H1 (cell line): ENCODE data around the gene OSBPL5. TPM values are rescaled to one million over a fixed set of nuclear protein-coding genes. Genes with fewer than 3 reads are reported as not detected.

Experiments
- CTCF ChIA-PET: fragments of 300-600 bp; sonication (Branson Sonifier 250); formaldehyde crosslinking; loops from one replicate; lab custom pipeline; 2021; ENCODE audit not compliant: partially characterized antibody; lab: Charles Lee
- POLR2A ChIA-PET: fragments of 300-600 bp; sonication (Branson Sonifier 250); formaldehyde crosslinking; loops from one replicate; lab custom pipeline; 2021; ENCODE audit warnings: inconsistent platforms; ENCODE audit not compliant: partially characterized antibody; lab: Charles Lee
- DNase-seq, 2 experiments: peaks; one replicate each; pipeline versions ENCODE4 v3.0.0 to v3.0.0-alpha.2; 2010 to 2022; ENCODE audit warnings: low spot score in 2 of 2, low read depth in 1 of 2, mixed read lengths in 1 of 2
- FAIRE-seq: peaks from 2 replicates; lab custom pipeline; 2011; peaks lifted over from hg19 to GRCh38; lab: Jason Lieb, UNC
- H2AFZ ChIP-seq: 2 replicates; pipeline ENCODE4 v1.8.1; 2012; ENCODE audit warnings: low read length, inconsistent platforms
- H2AK5ac ChIP-seq: 2 replicates; pipeline ENCODE4 v1.6.1; 2013; ENCODE audit warnings: low read depth, low read length
- H2BK120ac ChIP-seq: replicated peaks from 2 replicates; pipeline ENCODE3; 2013; ENCODE audit warnings: low read depth, low read length, inconsistent platforms
- H2BK12ac ChIP-seq: 2 replicates; pipeline ENCODE4 v1.6.1; 2013; ENCODE audit warnings: low read depth, low read length
- H2BK15ac ChIP-seq: 2 replicates; pipeline ENCODE4 v1.6.1; 2013; ENCODE audit warnings: low read length
- H2BK20ac ChIP-seq: 2 replicates; pipeline ENCODE4 v1.6.1; 2013; ENCODE audit warnings: low read length
- H2BK5ac ChIP-seq: 2 replicates; pipeline ENCODE4 v1.6.1; 2013; ENCODE audit warnings: low read depth, low read length
- H3K14ac ChIP-seq: 2 replicates; pipeline ENCODE4 v1.6.1; 2013; ENCODE audit warnings: inconsistent platforms; ENCODE audit not compliant: insufficient read length
- H3K18ac ChIP-seq: 2 replicates; pipeline ENCODE4 v1.6.1; 2013; ENCODE audit warnings: low read length; ENCODE audit errors: extremely low read depth
- H3K23ac ChIP-seq: 2 replicates; pipeline ENCODE4 v1.6.1; 2013; ENCODE audit warnings: inconsistent platforms; ENCODE audit not compliant: insufficient read length
- H3K23me2 ChIP-seq: 2 replicates; pipeline ENCODE4 v1.6.1; 2013; ENCODE audit warnings: low read depth, low read length
- H3K27ac ChIP-seq: 2 replicates; pipeline ENCODE4 v1.6.1; 2011; ENCODE audit warnings: low read depth, low read length, inconsistent platforms
- H3K27me3 ChIP-seq, 4 experiments: replicated peaks in 1 of 4; 1 replicate in 1 of 4; 2 replicates in 3 of 4; pipeline versions ENCODE4 v1.6.1 to v1.8.1; 2011 to 2013; ENCODE audit warnings: low read length in 3 of 4, mild to moderate bottlenecking in 3 of 4, inconsistent platforms in 2 of 4, mixed read lengths in 2 of 4, moderate library complexity in 1 of 4; ENCODE audit not compliant: control insufficient read depth in 3 of 4, insufficient read depth in 3 of 4; ENCODE audit errors: extremely low read depth in 1 of 4
- H3K36me3 ChIP-seq, 4 experiments: 2 replicates each; pipeline versions ENCODE4 v1.6.1 to v1.8.1; 2011 to 2013; ENCODE audit warnings: mild to moderate bottlenecking in 4 of 4, low read length in 3 of 4, moderate library complexity in 2 of 4, control low read depth in 1 of 4, inconsistent platforms in 1 of 4; ENCODE audit not compliant: insufficient read depth in 4 of 4, control insufficient read depth in 2 of 4
- H3K4ac ChIP-seq: replicated peaks from 2 replicates; pipeline ENCODE3; 2013; ENCODE audit warnings: low read length, low read depth, mixed read lengths, inconsistent platforms; ENCODE audit not compliant: insufficient read length
- H3K4me1 ChIP-seq, 4 experiments: replicated peaks in 1 of 4; 1 replicate in 1 of 4; 2 replicates in 3 of 4; pipeline versions ENCODE4 v1.6.1 to v1.8.1; 2011 to 2013; ENCODE audit warnings: low read length in 3 of 4, inconsistent platforms in 2 of 4, mixed read lengths in 1 of 4; ENCODE audit not compliant: insufficient read depth in 4 of 4, control insufficient read depth in 3 of 4
- H3K4me2 ChIP-seq, 2 experiments: 2 replicates each; pipeline versions ENCODE4 v1.6.1 to v1.8.1; 2011 to 2013; ENCODE audit warnings: low read depth in 2 of 2, low read length in 2 of 2, control low read depth in 1 of 2, inconsistent platforms in 1 of 2, mild to moderate bottlenecking in 1 of 2; ENCODE audit not compliant: insufficient read depth in 1 of 2
- H3K4me3 ChIP-seq, 4 experiments: fragments of 200-600, 300-600 bp in 1 of 4; sonication (generic), shearing (Covaris generic), sonication (Bioruptor Twin) in 1 of 4; 2 replicates each; pipeline versions ENCODE4 v1.5.1 to v1.8.1; 2011 to 2016; ENCODE audit warnings: low read length in 4 of 4, low read depth in 3 of 4, control low read depth in 2 of 4, inconsistent platforms in 2 of 4, mild to moderate bottlenecking in 2 of 4, mixed read lengths in 1 of 4, moderate library complexity in 1 of 4; ENCODE audit not compliant: insufficient read depth in 2 of 4; ENCODE audit errors: extremely low read depth in 1 of 4
- H3K56ac ChIP-seq: replicated peaks from 2 replicates; pipeline ENCODE3; 2013; ENCODE audit warnings: low read depth, mild to moderate bottlenecking, mixed read lengths, low read length, inconsistent platforms; ENCODE audit not compliant: insufficient read length
- H3K79me1 ChIP-seq: 2 replicates; pipeline ENCODE4 v1.6.1; 2013; ENCODE audit warnings: low read depth, low read length, control low read depth
- H3K79me2 ChIP-seq, 2 experiments: 2 replicates each; pipeline versions ENCODE4 v1.6.1 to v1.8.1; 2012 to 2013; ENCODE audit warnings: low read length in 2 of 2, mild to moderate bottlenecking in 2 of 2, inconsistent platforms in 1 of 2; ENCODE audit not compliant: insufficient read depth in 2 of 2, control insufficient read depth in 1 of 2
- H3K9ac ChIP-seq, 4 experiments: replicated peaks in 1 of 4; 1 replicate in 1 of 4; 2 replicates in 3 of 4; pipeline versions ENCODE4 v1.6.1 to v1.8.1; 2011 to 2013; ENCODE audit warnings: low read depth in 3 of 4, low read length in 3 of 4, control low read depth in 2 of 4, mild to moderate bottlenecking in 2 of 4, moderate library complexity in 2 of 4, inconsistent platforms in 1 of 4; ENCODE audit errors: extremely low read depth in 1 of 4
- H3K9me3 ChIP-seq, 2 experiments: 2 replicates each; pipeline versions ENCODE4 v1.6.1 to v1.8.1; 2012 to 2013; ENCODE audit warnings: mild to moderate bottlenecking in 2 of 2, moderate library complexity in 2 of 2, control low read depth in 1 of 2, inconsistent platforms in 1 of 2, low read depth in 1 of 2, low read length in 1 of 2, mixed read lengths in 1 of 2; ENCODE audit not compliant: insufficient read depth in 2 of 2
- H4K20me1 ChIP-seq, 2 experiments: replicated peaks in 1 of 2; 2 replicates each; pipeline versions ENCODE3 to v1.8.1; 2011 to 2013; ENCODE audit warnings: inconsistent platforms in 2 of 2, low read length in 2 of 2, mild to moderate bottlenecking in 1 of 2; ENCODE audit not compliant: insufficient read depth in 2 of 2, control insufficient read depth in 1 of 2
- H4K5ac ChIP-seq: 2 replicates; pipeline ENCODE4 v1.6.1; 2013; ENCODE audit warnings: low read length, low read depth, mixed read lengths, inconsistent platforms; ENCODE audit not compliant: insufficient read length
- H4K8ac ChIP-seq: 2 replicates; pipeline ENCODE4 v1.8.0; 2013; ENCODE audit warnings: mild to moderate bottlenecking, moderate library complexity, low read length, inconsistent platforms; ENCODE audit not compliant: insufficient read depth; ENCODE audit errors: extremely low read depth
- H4K91ac ChIP-seq: replicated peaks from 2 replicates; pipeline ENCODE3; 2013; ENCODE audit warnings: low read length, mixed read lengths, inconsistent platforms; ENCODE audit not compliant: insufficient read length
- CTCF ChIP-seq, 3 experiments: IDR thresholded peaks; 1 replicate in 2 of 3; 2 replicates in 1 of 3; pipeline versions ENCODE4 v1.5.1 to v1.6.1; 2011; ENCODE audit warnings: low read length in 3 of 3, mild to moderate bottlenecking in 3 of 3, inconsistent platforms in 2 of 3, low read depth in 1 of 3, moderate library complexity in 1 of 3; ENCODE audit not compliant: insufficient read depth in 1 of 3; ENCODE audit errors: control extremely low read depth in 1 of 3
- EGR1 ChIP-seq: IDR thresholded peaks from 2 replicates; pipeline ENCODE4 v1.6.1; 2011; ENCODE audit warnings: low read depth, low read length, borderline replicate concordance
- MAX ChIP-seq: IDR thresholded peaks from 2 replicates; pipeline ENCODE4 v1.6.1; 2012; ENCODE audit warnings: inconsistent platforms
- WGBS, 2 experiments: shearing (Covaris generic) in 1 of 2; methylation state at CpG; one replicate each; pipeline versions ENCODE4 v1.1.6 to v1.1.7; 2013 to 2015; ENCODE audit warnings: low lambda C conversion rate in 2 of 2, mixed read lengths in 2 of 2, inconsistent platforms in 1 of 2, low coverage in 1 of 2, missing lambda C conversion rate in 1 of 2; ENCODE audit not compliant: insufficient replicate concordance in 2 of 2, insufficient coverage in 1 of 2, insufficient read length in 1 of 2; ENCODE audit errors: extremely low coverage in 1 of 2, missing lambda C conversion rate in 1 of 2; 5-methylcytosine and 5-hydroxymethylcytosine counted together
- polyA plus RNA-seq, 7 experiments: library from polyadenylated mRNA; depleted of rRNA in 3 of 7; stranded (reverse) in 5 of 7; unstranded in 2 of 7; fragments of >200 nt in 5 of 7; fragments of 200-250 nt in 2 of 7; gene quantifications; 1 replicate in 5 of 7; 2 replicates in 1 of 7; 4 replicates in 1 of 7; pipeline versions ENCODE4 v1.2.1 to v1.2.3, GENCODE V29; 2011 to 2013; ENCODE audit warnings: missing spikeins in 2 of 7, mixed read lengths in 2 of 7
- total RNA-seq: library from RNA; stranded (reverse); fragmentation: NEBNext Ultra II Directional; extraction: Animal tissue kit (Norgen Biotek cat#: 25700); gene quantifications from 2 replicates; pipeline ENCODE4 v1.2.1, GENCODE V29; 2021

Gene OSBPL5
- total and polyA plus RNA-seq, 2 of the 8 experiments (the other 6 are each of a cell fraction or from before 2014, with no cell fraction given): 3.4 to 9.9 TPM

- H3K4ac ChIP-seq: no peak overlapping the region
- H3K23ac ChIP-seq: no peak overlapping the region
- H2BK120ac ChIP-seq: no peak overlapping the region
- peaks cover 0 to 6% (median 1%) of the 10 kb centered on the region in 4 experiments; a peak in 4 of 7 replicates for H3K4me1 ChIP-seq
- ChIA-PET CTCF (interaction anchor here (0.7 to 20.3 kb wide), 19 partner anchors 9 to 333 kb away, joined by 3 to 434 read pairs (median 3); partner anchors contain the start of genes CARS1 and ZNF195), POLR2A (interaction anchor here (1.3 to 3.7 kb wide), 6 partner anchors 9 to 44 kb away, joined by 3 to 32 read pairs (median 4); partner anchors contain the start of gene CARS1)
- H2BK5ac ChIP-seq: peak overlapping the region; percentile 40; the same call in 1 of the 2 replicates
- WGBS, 2 experiments: 85% methylated on average over 12 of the region's 12 CpGs; no CpG with 5 or more reads in 1 of the 2 experiments
- H3K18ac ChIP-seq: no peak overlapping the region
- H3K4me3 ChIP-seq: no peak overlapping the region
- H3K4me2 ChIP-seq: no peak overlapping the region
- H2BK20ac ChIP-seq: no peak overlapping the region
- no peak overlapping the region for H4K91ac ChIP-seq
- H3K79me1 ChIP-seq: peaks cover 44% of the 10 kb centered on the region
- no peaks in the 10 kb centered on the region for H3K23me2 ChIP-seq
- no peak overlapping the region for H2BK12ac ChIP-seq
- H3K9me3 ChIP-seq: no peaks in the 10 kb centered on the region
- no peak overlapping the region for H2BK15ac ChIP-seq
- no peak for FAIRE-seq
- H3K9ac ChIP-seq: no peak overlapping the region
- DNase-seq: no peak
- H4K8ac ChIP-seq: peak overlapping the region; percentile 54; the same call in 1 of the 2 replicates
- H3K79me2 ChIP-seq: peaks cover 4 to 92% of the 10 kb centered on the region in 2 experiments; a peak in 3 of 4 replicates
- H3K56ac ChIP-seq: no peak overlapping the region
- peaks cover 0 to 28% (median 5%) of the 10 kb centered on the region in 4 experiments; a peak in 5 of 8 replicates for H3K36me3 ChIP-seq
- H3K27ac ChIP-seq: no peak overlapping the region
- H3K27me3 ChIP-seq: no peaks in the 10 kb centered on the region
- peak; percentile 43 to 73 (median 64) for TF ChIP-seq CTCF (IDR thresholded peaks at IDR 0.05; ENCODE audit: control extremely low read depth in 1 of 3, insufficient read depth in 1 of 3, low read depth in 1 of 3, low read length in 3 of 3)
- 0 out of 2 replicates have a peak, but pooled peaks have one; percentile 48 for TF ChIP-seq MAX
- TF ChIP-seq EGR1: no peak
- H2AFZ ChIP-seq: no peak overlapping the region
- H4K20me1 ChIP-seq: peaks cover 35 to 73% of the 10 kb centered on the region in 2 experiments
- no peak overlapping the region for H4K5ac ChIP-seq
- H2AK5ac ChIP-seq: no peak overlapping the region
- H3K14ac ChIP-seq: no peak overlapping the region
Measured at GRCh38 chr11:3046190-3046589, 118.9 kb downstream of the OSBPL5 start.
